ENCODE data around the gene FATE1.

The FATE1 gene

GRCh38 chrX:151735219-151735618 is 19.4 kb downstream of the FATE1 start:
- H3K4me3 ChIP-seq (ENCODE audit: control insufficient read depth, low read depth, low read length) = no peak overlapping the region
- DNase-seq (ENCODE audit: low read depth) = no peak
- TF ChIP-seq, protein P1, sequence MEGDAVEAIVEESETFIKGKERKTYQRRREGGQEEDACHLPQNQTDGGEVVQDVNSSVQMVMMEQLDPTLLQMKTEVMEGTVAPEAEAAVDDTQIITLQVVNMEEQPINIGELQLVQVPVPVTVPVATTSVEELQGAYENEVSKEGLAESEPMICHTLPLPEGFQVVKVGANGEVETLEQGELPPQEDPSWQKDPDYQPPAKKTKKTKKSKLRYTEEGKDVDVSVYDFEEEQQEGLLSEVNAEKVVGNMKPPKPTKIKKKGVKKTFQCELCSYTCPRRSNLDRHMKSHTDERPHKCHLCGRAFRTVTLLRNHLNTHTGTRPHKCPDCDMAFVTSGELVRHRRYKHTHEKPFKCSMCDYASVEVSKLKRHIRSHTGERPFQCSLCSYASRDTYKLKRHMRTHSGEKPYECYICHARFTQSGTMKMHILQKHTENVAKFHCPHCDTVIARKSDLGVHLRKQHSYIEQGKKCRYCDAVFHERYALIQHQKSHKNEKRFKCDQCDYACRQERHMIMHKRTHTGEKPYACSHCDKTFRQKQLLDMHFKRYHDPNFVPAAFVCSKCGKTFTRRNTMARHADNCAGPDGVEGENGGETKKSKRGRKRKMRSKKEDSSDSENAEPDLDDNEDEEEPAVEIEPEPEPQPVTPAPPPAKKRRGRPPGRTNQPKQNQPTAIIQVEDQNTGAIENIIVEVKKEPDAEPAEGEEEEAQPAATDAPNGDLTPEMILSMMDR (IDR thresholded peaks at IDR 0.05; ENCODE audit: control insufficient read depth, insufficient read depth, low read depth, low read length, missing control alignments) = no peak

GRCh38 chrX:151736685-151737084 is 20.9 kb downstream of the FATE1 start:
- TF ChIP-seq, protein P1 (IDR thresholded peaks at IDR 0.05; ENCODE audit: control insufficient read depth, insufficient read depth, low read depth, low read length, missing control alignments) = no peak
- no peak overlapping the region for H3K4me3 ChIP-seq (ENCODE audit: control insufficient read depth, low read depth, low read length)
- no peak for DNase-seq (ENCODE audit: low read depth)

- TF ChIP-seq, protein P1 (IDR thresholded peaks at IDR 0.05; ENCODE audit: control insufficient read depth, insufficient read depth, low read depth, low read length, missing control alignments) = no peak
- no peak overlapping the region for H3K4me3 ChIP-seq (ENCODE audit: control insufficient read depth, low read depth, low read length)
- no peak for DNase-seq (ENCODE audit: low read depth)
Observed at GRCh38 chrX:151737494-151737893, 21.7 kb downstream of the FATE1 start.

DNA sequence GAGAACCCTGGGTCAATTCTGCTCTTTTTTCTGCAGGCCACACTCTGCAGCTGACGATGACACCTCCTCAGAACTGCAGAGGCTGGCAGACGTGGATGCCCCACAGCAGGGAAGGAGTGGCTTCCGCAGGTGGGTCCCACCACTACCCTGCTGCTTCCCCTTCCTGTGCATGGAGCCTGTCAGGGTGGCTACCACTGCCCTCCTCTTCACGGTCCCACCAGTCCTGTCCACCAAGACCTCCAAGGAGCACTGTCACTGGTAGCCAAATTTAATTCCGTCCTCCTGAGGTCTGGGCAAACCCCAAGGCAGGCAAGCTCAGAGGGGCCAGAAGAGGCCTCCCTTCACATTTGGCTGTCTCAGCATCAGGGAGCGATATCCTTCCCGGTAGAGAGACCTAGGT is 22.9 kb downstream of the FATE1 start:
- no peak for DNase-seq (ENCODE audit: low read depth)
- H3K4me3 ChIP-seq (ENCODE audit: control insufficient read depth, low read depth, low read length) = no peak overlapping the region
- TF ChIP-seq, protein P1 (IDR thresholded peaks at IDR 0.05; ENCODE audit: control insufficient read depth, insufficient read depth, low read depth, low read length, missing control alignments) = no peak

DNA sequence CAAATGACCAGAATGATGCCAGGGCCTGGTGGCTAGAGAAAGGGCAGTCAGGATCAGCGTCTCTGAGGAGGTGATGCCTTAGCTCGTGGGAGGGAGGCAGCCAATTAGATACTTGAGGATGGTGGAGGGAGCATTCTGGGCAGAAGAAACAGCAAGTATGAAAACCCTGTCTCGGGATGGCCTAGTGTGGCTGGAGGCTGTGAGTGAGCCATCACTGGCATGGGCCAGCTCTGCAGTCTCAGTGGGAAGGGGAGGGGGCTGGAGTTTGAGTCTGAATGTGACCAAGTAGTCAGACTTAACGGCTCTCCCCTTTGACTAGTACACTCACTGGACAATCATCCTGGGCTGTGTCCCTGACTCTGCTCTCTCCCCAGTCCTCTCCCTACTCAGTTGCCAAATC is 25.8 kb downstream of the FATE1 start:
- TF ChIP-seq, protein P1 (IDR thresholded peaks at IDR 0.05; ENCODE audit: control insufficient read depth, insufficient read depth, low read depth, low read length, missing control alignments) = no peak
- H3K4me3 ChIP-seq (ENCODE audit: control insufficient read depth, low read depth, low read length) = no peak overlapping the region
- DNase-seq (ENCODE audit: low read depth) = no peak

DNA sequence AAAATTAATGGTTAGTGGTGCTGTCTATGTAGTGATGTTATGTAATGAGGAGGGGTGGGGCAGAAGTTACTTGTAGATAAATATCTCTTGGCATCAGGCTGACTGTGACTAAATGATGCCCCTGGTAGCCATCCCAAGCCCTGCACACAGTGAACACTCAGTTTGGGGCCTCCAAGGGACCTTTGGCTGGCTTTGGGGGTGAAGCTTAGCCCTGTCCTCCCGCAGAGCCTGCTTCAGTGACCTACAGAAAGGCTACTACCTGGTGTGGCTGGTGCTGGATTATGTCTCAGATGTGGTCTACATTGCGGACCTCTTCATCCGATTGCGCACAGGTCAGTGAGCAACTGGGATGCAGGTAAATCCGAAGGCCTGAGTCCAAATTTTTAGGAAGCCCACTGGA is 26.5 kb downstream of the FATE1 start:
- no peak overlapping the region for H3K4me3 ChIP-seq (ENCODE audit: control insufficient read depth, low read depth, low read length)
- TF ChIP-seq, protein P1 (IDR thresholded peaks at IDR 0.05; ENCODE audit: control insufficient read depth, insufficient read depth, low read depth, low read length, missing control alignments) = no peak
- DNase-seq (ENCODE audit: low read depth) = no peak
